Activated gamma-delta T cell treated with anti-CD3 and anti-CD28 coated beads, Interleukin-2, amount 50 U/mL, for 16 hours (primary cell): ENCODE data around the gene IL4R.
"Not testable (repeated sequence)": the region's sequence is repeated elsewhere in the genome, so short reads cannot be mapped to it uniquely, and the experiment has no call there.

ENCODE experiments used
- DNase-seq: peaks from one replicate; pipeline ENCODE4 v3.0.0-alpha.2; 2020; ENCODE audit warnings: low read depth

The IL4R gene

DNA sequence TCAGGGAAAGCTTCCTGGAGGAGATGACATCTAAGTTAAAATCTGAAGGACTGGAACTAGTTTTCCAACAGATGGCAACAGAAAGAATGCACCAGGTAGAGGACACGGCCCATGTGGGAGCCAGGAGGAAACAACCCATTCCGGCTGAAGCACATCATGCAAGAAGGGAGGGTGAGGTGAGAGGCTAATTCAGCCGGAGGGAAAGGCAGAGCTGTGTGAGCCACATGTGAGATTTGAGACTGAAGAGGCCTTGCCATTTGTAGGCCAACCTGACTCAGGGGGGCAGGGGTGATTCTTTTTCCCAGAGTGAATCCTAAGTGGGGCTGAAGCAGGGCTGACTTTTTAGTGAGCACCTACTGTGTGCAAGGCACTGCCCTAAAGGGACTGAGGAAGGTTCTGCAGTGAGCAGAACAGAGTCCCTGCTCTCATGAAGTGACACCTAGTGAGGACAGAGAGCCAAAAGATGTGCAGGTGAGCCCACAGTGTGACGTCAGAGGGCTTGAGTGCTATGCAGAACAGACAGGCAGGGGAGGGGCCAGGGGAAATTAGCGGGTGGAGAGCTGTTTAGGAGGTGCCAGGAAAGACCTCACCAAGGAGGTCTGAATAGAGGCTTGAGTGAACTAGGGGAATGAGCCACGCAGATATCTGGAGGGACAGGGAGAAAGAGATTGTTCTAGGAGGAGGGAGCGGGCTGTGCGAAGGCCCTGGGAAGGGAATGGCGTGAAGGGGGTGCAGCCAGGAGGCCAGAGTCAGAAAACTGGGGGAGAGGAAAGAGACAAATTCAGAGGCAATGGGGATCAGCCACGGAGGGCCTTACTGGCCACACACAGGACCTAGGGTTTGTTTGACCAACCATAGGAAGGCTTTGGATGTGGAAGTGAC is 68.4 kb downstream of the IL4R start:
- DNase-seq = no peak

DNA sequence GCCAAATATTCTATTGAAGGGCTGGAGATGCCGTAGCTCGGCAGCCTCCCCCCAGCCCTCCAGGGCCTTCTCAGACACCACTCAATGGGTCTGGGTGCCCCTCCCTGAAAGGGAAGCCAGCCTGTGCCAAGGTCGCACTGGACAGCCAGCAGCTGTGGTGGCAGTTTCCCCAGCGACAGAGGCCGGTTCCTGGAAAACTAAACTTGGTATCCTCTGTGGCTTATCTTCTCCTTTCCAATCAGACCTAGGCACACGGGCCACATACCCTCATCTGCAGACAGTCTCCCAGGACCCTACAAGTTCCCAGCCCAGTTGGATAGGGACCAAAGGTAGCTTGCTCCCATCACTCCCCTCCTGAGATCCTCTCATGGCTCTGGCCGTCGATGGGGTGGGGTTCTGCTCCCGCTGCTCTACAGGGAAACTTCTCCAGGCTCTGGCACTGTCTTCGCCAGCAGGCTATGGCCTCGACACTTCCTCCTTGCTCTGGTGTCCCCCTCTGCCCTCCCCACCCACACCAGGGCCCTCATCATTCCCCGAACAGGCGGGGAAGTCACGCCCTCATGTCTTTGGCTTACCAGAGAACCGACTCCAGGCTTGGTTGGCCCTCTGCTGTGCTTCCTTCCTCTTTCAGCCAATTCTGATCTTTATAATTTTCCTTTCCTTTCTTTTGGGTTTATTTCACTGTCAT is 69.9 kb downstream of the IL4R start:
- DNase-seq = no peak

DNA sequence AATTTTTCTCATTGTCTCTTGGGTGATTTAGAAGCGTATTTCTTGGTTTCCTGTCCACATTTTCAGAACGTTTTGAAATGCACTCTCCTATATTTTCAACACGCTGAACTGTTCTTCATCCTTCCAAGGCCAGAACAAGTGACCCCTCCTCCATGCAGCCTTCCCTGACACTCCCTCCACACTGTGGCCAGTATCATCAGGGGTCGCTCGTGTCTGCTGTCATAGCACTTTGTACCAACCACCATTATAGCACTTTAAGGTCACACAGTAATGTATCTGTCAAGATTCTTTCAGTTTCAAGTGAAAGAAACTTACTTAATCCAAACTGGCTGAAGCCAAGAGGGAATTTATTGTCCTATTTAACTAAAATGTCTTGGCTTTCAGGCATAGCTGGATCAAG is 70.7 kb downstream of the IL4R start:
- no peak for DNase-seq

DNA sequence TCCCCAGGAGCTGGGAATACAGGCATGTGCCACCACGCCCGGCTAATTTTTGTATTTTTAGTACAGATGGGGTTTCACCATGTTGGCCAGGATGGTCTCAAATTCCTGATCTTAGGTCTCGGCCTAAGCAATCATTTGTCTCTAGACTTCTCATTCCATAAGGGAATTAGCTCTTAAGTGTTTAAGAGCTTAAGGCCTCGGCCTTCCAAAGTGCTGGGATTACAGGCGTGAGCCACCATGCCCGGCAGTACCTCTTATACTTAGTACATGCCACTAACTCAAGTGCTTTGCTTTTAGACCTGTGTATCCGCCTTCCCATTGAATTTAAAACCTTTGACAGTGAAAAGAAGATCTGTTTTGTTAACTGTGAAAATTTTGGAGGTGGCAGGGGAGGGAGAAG is 71.6 kb downstream of the IL4R start:
- DNase-seq = no peak

DNA sequence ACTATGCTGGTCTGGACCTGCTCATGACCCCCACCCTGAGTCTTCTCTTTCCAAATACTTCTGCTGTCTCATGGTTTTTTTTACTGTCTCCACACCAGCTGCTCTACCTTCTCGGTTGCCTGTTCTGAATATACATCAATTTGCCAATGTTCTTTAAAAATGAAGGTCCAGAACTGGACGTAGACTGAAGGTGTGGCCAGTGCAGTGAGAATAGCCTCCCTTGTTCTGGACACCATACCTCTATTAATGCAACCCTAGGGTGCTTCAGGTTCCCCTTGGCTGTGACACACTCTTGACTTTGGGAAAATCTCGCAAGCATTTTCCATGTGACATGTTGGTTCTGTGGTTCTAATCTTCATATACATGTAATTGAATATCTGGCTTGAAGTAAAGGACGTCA is 72.9 kb downstream of the IL4R start:
- DNase-seq = no peak

DNA sequence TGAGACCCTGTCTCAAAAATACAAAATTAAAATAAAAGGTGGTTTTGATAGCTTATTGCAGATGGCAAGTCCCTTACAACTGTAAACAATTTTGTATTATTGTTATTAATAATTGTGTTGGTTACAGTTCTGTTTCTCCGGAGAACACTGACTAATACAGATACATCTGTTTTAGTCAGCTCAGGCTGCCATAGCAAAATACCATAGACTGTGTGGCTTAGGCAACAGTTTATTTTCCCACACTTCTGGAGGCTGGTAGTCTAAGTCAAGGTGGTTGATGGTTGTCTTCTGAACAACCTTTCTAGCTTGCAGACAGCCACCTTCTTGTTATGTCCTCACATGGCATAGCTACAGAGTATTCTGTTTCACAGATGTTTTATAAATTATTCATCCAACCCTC is 74.0 kb downstream of the IL4R start:
- DNase-seq = no peak

DNA sequence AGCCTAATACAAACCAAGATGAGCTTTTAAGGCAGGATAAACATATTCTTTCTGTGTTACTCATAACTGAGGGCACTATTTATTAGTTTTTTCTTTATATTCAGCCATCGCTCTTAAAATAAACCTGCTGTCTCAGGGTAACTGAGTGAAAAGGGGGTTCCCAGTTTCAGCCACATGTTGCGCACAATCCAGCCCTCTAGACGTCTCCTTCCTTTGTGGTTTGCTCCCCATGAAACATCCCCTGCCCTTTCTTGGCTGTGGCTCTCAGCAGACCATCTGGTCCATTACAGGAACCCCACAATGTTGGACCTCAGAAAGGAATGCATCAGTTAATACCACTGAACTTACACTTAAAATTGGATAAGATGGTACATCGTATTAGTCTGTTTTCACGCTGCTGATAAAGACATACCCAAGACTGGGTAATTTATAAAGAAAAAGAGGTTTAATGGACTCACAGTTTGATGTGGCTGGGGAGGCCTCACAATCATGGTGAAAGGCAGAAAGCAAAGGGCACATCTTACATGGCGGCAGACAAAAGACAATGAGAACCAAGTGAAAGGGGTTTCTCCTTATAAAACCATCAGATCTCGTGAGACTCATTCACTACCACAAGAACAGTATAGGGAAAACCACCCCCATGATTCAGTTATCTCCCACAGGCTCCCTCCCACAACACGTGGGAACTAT is 75.6 kb downstream of the IL4R start:
- DNase-seq = no peak

DNA sequence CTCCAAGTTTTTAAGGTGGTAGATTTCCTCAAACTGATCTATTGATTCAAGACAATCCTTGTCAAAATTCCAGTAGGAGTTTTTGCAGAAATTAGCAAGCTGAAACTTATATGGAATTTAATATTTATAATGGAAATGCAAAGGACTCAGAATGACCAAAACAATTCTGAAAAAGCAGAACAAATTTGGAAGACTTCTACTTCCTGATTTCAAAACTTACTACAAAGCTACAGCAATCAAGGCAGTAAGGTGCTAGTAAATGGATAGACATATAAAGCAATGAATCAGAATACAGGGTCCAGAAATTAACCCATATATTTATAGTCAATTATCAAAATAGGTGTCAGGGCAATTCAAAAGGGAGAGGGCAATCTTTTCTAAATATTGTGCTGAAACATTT is 76.4 kb downstream of the IL4R start:
- no peak for DNase-seq

DNA sequence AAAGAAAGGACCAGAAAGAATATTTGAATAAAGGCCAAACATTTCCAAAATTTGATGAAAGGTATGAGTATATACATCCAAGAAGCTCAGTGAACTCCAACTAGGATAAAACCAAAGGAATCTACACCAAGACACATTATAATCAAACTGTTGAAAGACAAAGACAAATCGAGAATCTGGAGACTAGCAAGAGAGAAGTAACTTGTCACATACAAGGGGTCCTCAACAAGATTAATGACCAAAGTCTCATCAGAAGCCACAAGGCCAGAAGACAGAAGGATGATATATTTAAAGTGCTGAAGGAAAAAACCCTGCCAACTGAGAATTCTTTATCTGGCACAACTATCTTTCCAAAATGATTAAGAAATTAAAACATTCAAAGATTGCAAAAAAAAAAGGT is 78.9 kb downstream of the IL4R start:
- no peak for DNase-seq

DNA sequence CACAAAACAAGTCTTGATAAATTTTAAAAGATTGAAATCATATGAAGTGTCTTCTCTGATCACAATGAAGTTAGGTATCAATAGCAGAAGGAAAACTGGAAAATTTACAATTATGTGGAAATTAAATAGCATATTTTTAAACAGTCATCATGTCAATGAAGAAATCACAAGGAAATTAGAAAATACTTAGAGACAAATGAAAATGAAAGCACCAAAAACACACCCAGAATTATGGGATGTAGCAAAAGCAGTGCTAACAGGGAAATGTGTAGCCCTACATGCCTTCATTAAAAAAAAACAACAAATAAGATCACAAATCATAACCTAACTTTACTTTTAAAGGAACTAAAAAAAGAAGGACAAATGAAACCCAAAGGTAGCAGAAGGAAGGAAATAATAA is 80.7 kb downstream of the IL4R start:
- DNase-seq = no peak

DNA sequence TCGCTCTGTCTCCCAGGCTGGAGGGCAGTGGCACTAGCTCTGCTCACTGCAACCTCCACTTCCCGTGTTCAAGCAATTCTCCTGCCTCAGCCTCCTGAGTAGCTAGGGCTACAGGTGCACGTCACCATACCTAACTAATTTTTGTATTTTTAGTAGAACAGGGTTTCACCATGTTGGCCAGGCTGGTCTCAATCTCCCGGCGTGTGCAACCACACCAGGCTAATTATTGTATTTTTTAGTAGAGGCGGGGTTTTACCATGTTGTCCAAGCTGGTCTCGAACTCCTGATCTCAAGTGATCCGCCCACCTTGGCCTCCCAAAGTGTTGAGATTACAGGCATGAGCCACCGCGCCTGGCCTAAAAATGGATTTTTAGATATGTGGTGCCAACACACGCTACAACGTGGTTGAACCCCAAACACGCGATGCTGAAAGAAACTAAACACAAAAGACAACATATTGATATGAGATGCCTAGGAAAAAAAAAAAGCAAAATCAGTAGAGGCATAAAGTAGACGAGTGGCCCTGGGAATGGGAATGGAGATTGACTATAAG is 84.6 kb downstream of the IL4R start:
- DNase-seq = not testable (repeated sequence)

DNA sequence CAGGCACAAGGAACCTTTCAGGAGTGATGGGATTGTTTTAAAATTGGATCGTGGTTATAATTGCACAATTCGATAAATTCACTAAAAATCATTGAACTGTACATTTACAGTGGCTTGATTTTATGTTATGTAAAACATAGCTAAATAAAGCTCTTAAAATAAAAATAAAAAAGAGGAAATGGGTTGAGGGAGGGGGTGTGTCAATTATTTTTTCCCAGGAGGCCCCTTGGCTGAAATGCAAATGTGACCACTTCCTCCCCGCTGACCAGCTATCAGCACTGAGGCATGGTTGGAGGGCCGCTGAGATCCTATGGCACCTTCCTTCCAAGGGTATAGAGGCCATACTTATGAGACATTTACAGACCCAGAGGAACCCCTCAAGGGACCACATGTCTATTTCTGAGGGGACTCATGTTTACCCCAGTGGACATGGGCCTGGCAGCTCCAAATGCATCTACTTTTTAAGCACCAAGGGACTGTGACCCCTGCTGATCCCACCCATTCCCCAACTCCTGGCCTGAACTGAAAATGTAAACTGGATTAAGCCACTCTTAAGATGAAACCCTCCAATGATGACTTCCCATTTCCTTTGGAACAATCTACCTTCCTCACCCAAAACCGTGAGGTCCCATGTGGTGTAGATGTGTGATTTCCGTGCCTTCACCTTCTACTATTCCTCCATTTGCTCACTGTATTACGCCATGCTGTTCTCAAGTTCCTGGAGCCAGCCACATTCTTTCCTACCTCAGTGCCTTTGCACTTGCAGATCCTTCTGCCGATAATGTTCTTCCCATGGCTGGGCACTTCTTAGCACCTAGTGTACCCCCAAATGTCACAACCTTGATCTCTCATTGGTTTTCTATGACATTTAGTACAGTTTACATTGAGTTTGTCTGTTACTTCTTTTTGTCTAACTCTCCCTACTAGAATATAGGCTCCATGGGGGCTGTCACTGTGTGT is 85.4 kb downstream of the IL4R start:
- no peak for DNase-seq

DNA sequence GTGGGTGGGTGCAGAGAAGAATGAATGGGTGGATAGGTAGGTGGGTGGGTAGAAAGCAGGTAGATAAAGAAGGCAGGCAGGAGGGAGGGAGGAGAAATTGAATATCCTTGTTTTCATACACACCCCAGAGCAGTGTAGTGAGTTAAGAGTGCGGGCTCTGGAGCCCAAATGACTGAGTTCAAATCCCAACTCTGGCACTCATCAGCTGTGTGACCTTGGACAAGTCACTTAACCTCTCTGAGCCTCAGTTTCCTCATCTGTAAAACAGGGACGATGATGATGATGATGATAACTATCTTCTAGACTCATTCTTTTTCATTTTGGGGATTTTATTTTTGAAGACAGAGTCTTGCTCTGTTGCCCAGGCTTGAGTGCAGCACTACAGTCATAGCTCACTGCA is 86.2 kb downstream of the IL4R start:
- no peak for DNase-seq

DNA sequence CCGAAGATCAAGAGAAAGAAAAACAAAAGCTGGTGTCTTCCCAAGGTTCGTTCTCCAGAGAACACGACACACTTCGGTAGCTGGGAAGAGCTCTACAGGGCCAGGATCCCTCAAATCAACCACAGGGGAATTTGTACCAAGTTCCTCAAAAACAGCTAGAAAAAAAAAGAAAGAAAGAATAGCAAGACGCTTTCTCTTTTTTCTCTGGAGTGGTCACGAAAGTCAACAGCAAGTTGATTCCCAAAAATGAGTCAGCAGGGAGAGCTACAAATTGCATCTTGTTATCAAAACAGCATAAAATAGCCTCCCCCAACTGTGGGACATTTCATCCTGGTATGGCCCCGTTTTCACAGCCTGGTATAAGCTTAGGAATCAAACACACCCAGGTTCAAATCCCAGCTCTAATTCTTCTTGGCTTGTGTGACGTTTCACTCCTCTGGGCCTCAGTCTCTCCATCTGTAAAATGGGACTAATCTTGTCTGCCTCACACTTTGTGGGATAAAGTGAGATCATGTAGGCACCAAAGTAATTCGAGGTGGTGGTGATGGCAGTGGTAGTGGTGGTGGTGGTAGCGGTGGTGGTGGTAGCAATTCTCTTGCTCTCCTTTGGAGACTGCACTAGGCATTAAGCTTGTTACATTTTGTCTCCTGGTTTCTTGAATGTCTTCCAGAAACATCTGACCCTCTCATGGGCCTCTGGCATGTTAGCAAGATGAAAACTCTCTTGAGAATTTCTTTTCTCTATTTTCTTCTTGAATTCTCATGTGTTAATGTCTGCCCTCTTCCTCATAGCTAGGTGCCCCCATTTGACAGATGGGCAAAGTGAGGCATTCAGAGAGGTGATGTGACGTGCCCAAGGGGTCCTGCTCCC is 87.2 kb downstream of the IL4R start:
- DNase-seq = no peak

DNA sequence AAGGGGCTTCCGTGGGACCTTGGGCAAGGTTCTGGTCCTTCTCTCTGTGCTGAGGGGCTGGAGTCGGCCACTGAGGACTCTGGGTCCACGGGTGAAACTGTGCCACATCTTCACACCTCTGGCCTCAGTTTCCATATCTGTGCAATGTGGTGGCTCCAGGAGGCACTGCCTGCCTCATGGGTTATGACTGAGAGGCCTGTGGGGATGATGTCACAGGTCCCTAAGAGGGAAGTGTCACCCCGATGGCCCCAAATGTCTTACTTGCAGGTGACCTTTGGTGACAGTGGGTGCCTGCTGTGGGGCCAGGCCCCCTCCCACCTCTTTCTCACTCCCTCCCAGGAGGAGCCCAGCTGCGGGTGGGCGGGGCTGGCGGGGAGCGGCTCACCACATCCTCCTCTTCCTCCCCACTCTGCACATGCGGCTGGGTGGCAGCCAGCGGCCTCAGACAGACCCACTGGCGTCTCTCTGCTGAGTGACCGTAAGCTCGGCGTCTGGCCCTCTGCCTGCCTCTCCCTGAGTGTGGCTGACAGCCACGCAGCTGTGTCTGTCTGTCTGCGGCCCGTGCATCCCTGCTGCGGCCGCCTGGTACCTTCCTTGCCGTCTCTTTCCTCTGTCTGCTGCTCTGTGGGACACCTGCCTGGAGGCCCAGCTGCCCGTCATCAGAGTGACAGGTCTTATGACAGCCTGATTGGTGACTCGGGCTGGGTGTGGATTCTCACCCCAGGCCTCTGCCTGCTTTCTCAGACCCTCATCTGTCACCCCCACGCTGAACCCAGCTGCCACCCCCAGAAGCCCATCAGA is 88.2 kb downstream of the IL4R start, which contains the start of gene IL21R:
Gene IL21R (plus strand): TSS at position 407 of the 801 bp plus-strand sequence. CDS start 27,898 bp downstream, outside the sequence.
- peak; percentile 86 for DNase-seq

DNA sequence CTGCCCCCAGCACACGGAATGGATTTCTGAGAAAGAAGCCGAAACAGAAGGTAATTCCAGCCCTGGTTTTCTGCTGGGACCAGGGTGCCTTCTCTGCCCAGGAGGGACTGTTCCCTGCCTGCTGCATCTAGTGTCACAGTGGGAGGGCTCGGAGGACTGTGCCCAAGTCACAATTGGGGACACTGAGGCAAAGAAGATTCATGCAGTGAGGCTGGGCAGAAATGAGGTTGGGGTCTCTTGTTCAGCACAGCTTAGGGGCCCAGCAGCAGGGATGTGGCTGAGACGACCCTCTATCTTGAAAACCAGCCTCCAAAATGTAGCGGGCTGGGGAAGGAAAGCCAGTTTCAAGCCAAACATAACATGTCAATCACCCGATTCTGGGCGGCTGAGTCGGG is 88.8 kb downstream of the IL4R start:
- no peak for DNase-seq

DNA sequence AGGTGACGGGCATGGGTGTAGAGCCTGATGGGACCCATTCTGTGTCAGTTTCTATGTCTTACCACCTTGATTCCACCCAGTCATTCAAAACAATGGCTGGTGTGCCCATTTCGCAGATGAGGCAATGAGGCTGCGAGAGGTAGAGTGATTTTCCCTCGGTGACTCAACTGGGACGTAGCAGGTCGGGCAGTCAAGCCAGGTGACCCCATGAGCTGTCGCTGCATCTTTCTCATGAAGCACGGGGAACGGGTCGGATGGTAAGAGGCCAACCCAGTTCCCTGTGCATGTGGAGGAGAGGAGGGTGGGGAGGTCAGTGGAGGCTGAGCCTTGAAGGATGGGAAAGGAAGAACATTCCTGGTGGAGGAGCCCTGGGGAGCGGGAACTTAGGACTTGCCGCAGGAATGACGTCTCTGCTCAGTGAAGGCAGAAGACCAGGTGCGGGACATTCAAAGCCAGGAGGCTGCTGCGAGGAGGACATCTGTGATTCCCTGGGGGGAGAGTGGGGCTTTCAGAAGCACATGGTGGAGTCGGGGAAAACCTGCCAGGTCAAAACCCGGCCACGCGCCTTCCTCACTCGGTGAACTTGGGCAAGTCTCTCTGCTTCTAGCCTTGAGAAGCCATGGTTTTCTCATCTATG is 89.3 kb downstream of the IL4R start:
- no peak for DNase-seq

DNA sequence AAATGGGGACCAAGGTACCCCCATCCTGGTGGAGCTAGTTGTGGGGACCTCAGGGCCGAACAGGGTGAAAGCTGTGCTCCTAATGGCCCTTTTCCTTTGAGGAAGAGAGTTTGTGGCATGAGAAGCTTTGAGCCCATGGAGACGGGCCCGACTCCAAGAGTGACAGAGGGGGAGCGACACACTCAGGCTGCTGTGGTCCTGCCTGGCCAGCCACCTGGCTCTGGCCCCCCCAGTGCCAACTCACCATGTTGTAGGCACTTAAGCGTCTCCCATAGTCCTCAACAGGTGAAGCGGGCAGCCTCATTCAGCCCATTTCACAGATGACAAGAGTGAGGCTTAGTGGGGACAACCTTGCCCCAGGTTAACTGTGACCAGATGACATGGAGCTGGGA is 89.8 kb downstream of the IL4R start:
- DNase-seq = no peak
